GM12874 (cell line): ENCODE data around the gene SMIM5.

ENCODE experiments used
- TF ChIP-seq, protein P1 (sequence below): IDR thresholded peaks from 2 replicates; pipeline ENCODE4 v1.5.1; 2011; ENCODE audit warnings: low read depth, mild to moderate bottlenecking, control low read depth, low read length, moderate library complexity; ENCODE audit not compliant: insufficient read depth

The SMIM5 gene

DNA sequence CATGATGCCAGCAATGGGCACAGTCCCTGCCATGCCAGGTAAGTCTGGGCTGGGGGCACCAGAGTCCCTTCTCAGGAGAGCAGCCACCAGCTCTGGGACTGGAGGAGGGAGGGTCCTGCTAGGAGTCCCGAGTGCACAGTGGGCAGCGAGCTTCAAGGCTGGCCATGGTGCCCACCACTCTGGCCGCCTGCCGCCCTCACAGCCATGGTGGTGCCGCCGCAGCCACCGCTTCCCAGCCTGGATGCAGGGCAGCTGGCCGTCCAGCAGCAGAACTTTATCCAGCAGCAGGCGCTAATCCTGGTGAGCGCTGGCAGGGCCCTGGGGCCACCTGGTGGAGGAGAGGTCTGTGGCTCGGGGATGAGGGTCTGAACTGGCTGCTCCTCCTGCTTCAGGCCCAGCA, 17.9 kb upstream of the SMIM5 start:
- TF ChIP-seq, protein P1, sequence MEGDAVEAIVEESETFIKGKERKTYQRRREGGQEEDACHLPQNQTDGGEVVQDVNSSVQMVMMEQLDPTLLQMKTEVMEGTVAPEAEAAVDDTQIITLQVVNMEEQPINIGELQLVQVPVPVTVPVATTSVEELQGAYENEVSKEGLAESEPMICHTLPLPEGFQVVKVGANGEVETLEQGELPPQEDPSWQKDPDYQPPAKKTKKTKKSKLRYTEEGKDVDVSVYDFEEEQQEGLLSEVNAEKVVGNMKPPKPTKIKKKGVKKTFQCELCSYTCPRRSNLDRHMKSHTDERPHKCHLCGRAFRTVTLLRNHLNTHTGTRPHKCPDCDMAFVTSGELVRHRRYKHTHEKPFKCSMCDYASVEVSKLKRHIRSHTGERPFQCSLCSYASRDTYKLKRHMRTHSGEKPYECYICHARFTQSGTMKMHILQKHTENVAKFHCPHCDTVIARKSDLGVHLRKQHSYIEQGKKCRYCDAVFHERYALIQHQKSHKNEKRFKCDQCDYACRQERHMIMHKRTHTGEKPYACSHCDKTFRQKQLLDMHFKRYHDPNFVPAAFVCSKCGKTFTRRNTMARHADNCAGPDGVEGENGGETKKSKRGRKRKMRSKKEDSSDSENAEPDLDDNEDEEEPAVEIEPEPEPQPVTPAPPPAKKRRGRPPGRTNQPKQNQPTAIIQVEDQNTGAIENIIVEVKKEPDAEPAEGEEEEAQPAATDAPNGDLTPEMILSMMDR = no peak

DNA sequence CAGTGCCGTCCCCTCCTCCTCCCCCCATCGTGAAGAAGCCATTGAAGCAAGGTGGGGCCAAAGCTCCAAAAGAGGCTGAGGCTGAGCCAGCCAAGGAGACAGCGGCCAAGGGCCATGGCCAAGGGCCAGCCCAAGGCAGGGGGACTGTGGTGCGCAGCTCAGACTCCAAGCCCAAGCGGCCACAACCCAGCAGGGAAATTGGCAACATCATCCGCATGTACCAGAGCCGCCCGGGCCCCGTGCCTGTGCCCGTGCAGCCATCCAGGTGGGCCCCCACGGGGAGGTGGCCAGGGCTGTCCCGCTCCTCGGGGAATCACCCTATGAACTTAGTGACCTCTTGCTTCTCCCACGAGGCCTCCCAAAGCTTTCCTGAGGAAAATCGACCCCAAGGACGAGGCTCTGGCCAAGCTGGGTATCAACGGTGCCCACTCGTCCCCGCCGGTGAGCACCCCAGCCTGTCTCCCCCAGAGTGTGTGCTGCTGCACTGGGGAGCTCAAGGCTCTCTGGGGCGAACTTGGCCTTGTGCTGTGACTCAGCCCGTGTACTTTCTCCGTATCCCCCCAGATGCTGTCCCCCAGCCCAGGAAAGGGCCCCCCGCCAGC, 16.6 kb upstream of the SMIM5 start:
- TF ChIP-seq, protein P1 = no peak

DNA sequence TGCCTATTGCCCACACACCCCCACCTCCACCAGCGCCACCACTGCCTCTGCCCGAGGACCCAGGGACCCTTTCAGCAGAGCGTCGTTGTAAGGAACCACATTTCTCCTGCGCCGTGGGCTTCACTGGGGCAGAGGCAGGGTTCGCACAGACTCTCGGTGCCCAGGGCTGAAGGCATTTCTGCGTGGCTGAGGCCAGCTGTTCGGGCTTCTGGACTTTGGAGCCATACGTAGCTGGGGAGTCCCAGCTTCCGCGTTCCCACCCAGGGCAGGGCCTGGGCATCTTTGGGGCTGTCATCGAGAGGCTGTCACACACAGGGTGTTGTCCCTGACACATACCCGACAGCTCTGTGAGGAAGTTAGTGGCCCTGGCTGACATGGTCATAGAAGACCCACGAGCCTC, 16.0 kb upstream of the SMIM5 start:
- TF ChIP-seq, protein P1 = no peak

DNA sequence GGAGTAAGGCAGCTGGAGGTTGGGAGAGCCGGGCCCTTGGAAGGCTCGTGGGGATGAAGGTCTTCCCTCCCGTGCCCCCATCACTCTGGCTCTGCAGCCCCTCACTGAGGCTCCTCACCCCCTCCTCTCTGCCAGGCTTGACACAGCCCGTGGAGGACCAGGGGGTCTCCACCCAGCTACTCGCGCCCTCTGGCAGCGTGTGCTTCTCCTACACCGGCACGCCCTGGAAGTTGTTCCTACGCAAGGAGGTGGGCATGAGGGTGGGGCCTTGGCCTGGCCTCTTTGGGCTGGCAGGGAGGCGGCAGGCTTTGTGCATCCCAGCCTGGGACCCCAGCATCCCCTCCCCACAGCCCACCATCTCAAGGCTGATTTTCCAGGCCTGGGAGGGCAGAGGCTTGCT, 15.6 kb upstream of the SMIM5 start:
- TF ChIP-seq, protein P1 = no peak

DNA sequence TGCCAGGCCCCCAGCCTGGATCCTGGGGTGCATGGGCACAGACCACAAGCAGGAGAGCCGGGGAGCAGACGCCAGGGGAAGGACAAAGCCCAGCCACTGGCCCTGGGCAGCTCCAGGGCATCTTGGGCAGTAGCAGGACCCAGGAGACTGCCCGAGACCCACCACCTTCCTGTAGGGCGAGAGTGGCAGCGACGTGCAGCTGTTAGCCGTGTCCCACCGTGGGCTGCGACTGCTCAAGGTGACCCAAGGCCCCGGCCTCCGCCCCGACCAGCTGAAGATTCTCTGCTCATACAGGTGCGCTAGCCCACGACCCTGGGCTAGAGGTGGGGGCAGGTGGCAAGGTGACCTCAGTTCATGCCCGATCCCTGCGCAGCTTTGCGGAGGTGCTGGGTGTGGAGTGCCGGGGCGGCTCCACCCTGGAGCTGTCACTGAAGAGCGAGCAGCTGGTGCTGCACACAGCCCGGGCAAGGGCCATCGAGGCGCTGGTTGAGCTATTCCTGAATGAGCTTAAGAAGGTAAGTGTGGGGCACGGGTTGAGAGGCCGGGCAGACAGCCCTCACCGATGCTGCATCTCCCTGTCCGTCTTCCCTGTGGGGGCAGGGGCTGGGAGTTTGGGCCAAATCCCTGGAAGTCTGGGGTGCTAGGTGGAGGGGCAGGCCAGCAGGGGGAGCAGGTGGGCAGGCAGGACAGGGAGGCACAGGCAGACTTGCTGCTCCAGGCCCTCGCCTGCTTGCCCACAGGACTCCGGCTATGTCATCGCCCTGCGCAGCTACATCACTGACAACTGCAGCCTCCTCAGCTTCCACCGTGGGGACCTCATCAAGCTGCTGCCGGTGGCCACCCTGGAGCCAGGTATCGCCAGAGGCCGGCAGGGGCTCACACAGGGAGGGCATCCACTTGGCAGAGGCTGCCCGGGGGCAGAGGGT, 13.5 kb upstream of the SMIM5 start:
- TF ChIP-seq, protein P1 = peak; percentile 69

DNA sequence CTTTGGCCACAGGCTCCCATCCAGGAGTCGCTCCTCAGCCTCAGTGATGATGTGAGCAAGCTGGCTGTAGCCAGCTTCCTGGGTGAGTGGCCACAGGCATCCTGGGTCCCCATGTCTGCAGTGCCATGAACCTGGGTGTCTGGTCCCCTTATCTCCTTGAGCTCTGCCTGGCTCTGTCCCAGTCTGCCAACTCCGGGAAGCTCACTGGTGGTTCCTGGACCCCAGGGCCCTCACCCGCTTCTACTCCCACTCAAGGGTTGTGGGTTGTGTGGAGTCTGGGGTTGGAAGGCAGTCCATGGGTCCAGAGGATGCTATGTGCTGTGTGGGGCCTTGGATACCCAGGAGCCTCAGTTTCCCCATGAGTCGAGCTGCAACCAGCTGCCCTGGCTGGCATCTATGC, 11.7 kb upstream of the SMIM5 start:
- TF ChIP-seq, protein P1 = no peak

DNA sequence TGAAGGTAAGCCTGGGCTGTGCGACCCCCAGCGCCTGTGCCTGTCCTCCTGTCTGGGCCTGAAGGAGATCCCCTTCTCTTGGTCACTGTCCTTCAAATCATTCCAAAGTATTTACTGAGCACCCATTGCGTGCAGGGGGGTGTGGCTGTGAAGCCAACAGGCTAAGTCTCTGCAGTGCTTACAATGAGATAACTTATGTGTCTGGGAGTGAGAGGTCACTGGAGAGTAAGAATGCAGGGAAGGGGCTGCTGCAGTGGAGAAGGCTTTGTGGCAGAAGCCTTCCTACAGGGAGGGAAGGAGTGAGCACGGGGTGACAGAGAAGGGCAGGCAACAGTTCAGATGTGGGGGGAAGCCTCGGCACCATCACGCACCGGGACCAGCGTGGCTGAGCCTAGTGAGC, 11.2 kb upstream of the SMIM5 start:
- TF ChIP-seq, protein P1 = no peak
